Measurements from ENCODE around the gene SAMM50. TPM values are rescaled to one million over a fixed set of nuclear protein-coding genes. Genes with fewer than 3 reads are reported as not detected.

SAMM50 gene
- total and polyA plus RNA-seq, 4 donors: 19.2 to 30.1 (median 26.0) TPM

GRCh38 chr22:43946384-43946667 lies 8.9 kb upstream of the SAMM50 start:
- Histone ChIP-seq H3K27me3 (ENCODE audit: control insufficient read depth in 4 of 4, insufficient read depth in 4 of 4, low read length in 3 of 4) (no peaks in the 10 kb centered on the region), H3K27ac (ENCODE audit: low read depth in 1 of 2, low read length in 2 of 2) (no peak overlapping the region), H3K4me3 (ENCODE audit: low read depth in 1 of 3, low read length in 3 of 3) (no peak overlapping the region), H3K9me3 (ENCODE audit: control insufficient read depth in 4 of 4, low read length in 3 of 4) (no peaks in the 10 kb centered on the region), H3K36me3 (ENCODE audit: control insufficient read depth in 4 of 4, insufficient read depth in 3 of 4, low read depth in 1 of 4, low read length in 3 of 4) (peaks cover 5 to 51% (median 42%) of the 10 kb centered on the region in 4 donors), H3K9ac (ENCODE audit: low read depth in 1 of 2, low read length in 2 of 2) (no peak overlapping the region), H3K4me1 (ENCODE audit: control insufficient read depth in 4 of 4, insufficient read depth in 4 of 4, low read length in 3 of 4) (peaks cover 0 to 3% (median 0%) of the 10 kb centered on the region in 4 donors)
- TF ChIP-seq RXRA (IDR thresholded peaks at IDR 0.05): no peak
- TF ChIP-seq HNF4A (conservative IDR thresholded peaks at IDR 0.05): no peak
- no peak for TF ChIP-seq ATF3 (IDR thresholded peaks at IDR 0.05)
- no peak for TF ChIP-seq NR2F2 (IDR thresholded peaks at IDR 0.05)
- TF ChIP-seq RAD21 (IDR thresholded peaks at IDR 0.05): no peak
- no peak for TF ChIP-seq ZBTB33 (IDR thresholded peaks at IDR 0.05)
- TF ChIP-seq YY1 (IDR thresholded peaks at IDR 0.05): no peak
- no peak for TF ChIP-seq CTCF (IDR thresholded peaks at IDR 0.05; ENCODE audit: low read depth, low read length, missing input control)
- TF ChIP-seq MAX (IDR thresholded peaks at IDR 0.05): no peak
- no peak for TF ChIP-seq SP1 (IDR thresholded peaks at IDR 0.05)
- no peak for TF ChIP-seq HNF4G (IDR thresholded peaks at IDR 0.05)
- no peak for TF ChIP-seq EGR1 (IDR thresholded peaks at IDR 0.05; ENCODE audit: low read depth in 2 of 2)
- TF ChIP-seq GABPA (IDR thresholded peaks at IDR 0.05 in 1 of 2, conservative IDR thresholded peaks at IDR 0.05 in 1 of 2): no peak
- 84% methylated on average over 7 of the region's 7 CpGs for WGBS
- no peak for DNase-seq (ENCODE audit: low spot score)

- Histone ChIP-seq H3K27me3 (ENCODE audit: control insufficient read depth in 4 of 4, insufficient read depth in 4 of 4, low read length in 3 of 4) (no peaks in the 10 kb centered on the region), H3K4me3 (ENCODE audit: low read depth in 1 of 3, low read length in 3 of 3) (no peak overlapping the region), H3K9ac (ENCODE audit: low read depth in 1 of 2, low read length in 2 of 2) (no peak overlapping the region), H3K27ac (ENCODE audit: low read depth in 1 of 2, low read length in 2 of 2) (no peak overlapping the region), H3K36me3 (ENCODE audit: control insufficient read depth in 4 of 4, insufficient read depth in 3 of 4, low read depth in 1 of 4, low read length in 3 of 4) (peaks cover 4 to 30% (median 20%) of the 10 kb centered on the region in 4 donors), H3K4me1 (ENCODE audit: control insufficient read depth in 4 of 4, insufficient read depth in 4 of 4, low read length in 3 of 4) (peaks cover 0 to 3% (median under 1%) of the 10 kb centered on the region in 4 donors), H3K9me3 (ENCODE audit: control insufficient read depth in 4 of 4, low read length in 3 of 4) (no peaks in the 10 kb centered on the region)
- 89% methylated on average over 12 of the region's 12 CpGs for WGBS
- no peak for DNase-seq (ENCODE audit: low spot score)
- no peak for TF ChIP-seq ATF3 (IDR thresholded peaks at IDR 0.05)
- TF ChIP-seq CTCF (IDR thresholded peaks at IDR 0.05; ENCODE audit: low read depth, low read length, missing input control): no peak
- no peak for TF ChIP-seq MAX (IDR thresholded peaks at IDR 0.05)
- TF ChIP-seq RAD21 (IDR thresholded peaks at IDR 0.05): no peak
- no peak for TF ChIP-seq JUND (IDR thresholded peaks at IDR 0.05)
- TF ChIP-seq YY1 (IDR thresholded peaks at IDR 0.05): no peak
- TF ChIP-seq HNF4G (IDR thresholded peaks at IDR 0.05): no peak
- TF ChIP-seq, protein P1, sequence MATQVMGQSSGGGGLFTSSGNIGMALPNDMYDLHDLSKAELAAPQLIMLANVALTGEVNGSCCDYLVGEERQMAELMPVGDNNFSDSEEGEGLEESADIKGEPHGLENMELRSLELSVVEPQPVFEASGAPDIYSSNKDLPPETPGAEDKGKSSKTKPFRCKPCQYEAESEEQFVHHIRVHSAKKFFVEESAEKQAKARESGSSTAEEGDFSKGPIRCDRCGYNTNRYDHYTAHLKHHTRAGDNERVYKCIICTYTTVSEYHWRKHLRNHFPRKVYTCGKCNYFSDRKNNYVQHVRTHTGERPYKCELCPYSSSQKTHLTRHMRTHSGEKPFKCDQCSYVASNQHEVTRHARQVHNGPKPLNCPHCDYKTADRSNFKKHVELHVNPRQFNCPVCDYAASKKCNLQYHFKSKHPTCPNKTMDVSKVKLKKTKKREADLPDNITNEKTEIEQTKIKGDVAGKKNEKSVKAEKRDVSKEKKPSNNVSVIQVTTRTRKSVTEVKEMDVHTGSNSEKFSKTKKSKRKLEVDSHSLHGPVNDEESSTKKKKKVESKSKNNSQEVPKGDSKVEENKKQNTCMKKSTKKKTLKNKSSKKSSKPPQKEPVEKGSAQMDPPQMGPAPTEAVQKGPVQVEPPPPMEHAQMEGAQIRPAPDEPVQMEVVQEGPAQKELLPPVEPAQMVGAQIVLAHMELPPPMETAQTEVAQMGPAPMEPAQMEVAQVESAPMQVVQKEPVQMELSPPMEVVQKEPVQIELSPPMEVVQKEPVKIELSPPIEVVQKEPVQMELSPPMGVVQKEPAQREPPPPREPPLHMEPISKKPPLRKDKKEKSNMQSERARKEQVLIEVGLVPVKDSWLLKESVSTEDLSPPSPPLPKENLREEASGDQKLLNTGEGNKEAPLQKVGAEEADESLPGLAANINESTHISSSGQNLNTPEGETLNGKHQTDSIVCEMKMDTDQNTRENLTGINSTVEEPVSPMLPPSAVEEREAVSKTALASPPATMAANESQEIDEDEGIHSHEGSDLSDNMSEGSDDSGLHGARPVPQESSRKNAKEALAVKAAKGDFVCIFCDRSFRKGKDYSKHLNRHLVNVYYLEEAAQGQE (IDR thresholded peaks at IDR 0.05): no peak
- TF ChIP-seq GABPA (IDR thresholded peaks at IDR 0.05 in 1 of 2, conservative IDR thresholded peaks at IDR 0.05 in 1 of 2): no peak
- TF ChIP-seq TAF1 (conservative IDR thresholded peaks at IDR 0.05): no peak
- no peak for TF ChIP-seq FOXA1 (IDR thresholded peaks at IDR 0.05)
- no peak for TF ChIP-seq NR2F2 (IDR thresholded peaks at IDR 0.05)
Observed at GRCh38 chr22:43948836-43949406, 6.3 kb upstream of the SAMM50 start.

Data from liver (tissue), 9 donors.